Activated CD4-positive, alpha-beta memory T cell treated with anti-CD3 and anti-CD28 coated beads, Interleukin-2, amount 10 ng/mL, durations not matched to agents 7 days and 5 days (primary cell): ENCODE data around the gene PKM. TPM values are rescaled to one million over a fixed set of nuclear protein-coding genes. Genes with fewer than 3 reads are reported as not detected.

Source experiments
- CTCF ChIA-PET: fragments of 350-600 bp; sonication (Branson Sonifier 250); formaldehyde crosslinking; loops from one replicate; lab custom pipeline; 2021; ENCODE audit warnings: antibody characterized with exemption, inconsistent platforms; lab: Charles Lee
- POLR2A ChIA-PET: fragments of 350-600 bp; sonication (Branson Sonifier 250); formaldehyde crosslinking; loops from one replicate; lab custom pipeline; 2021; ENCODE audit warnings: antibody characterized with exemption; lab: Charles Lee
- DNase-seq: peaks from one replicate; pipeline ENCODE4 v3.0.0-alpha.2; 2020
- H3K27ac Mint-ChIP-seq: one replicate; pipeline ENCODE4 v1.8.0; 2021; ENCODE audit warnings: mild to moderate bottlenecking, mixed read lengths
- H3K27me3 Mint-ChIP-seq: one replicate; pipeline ENCODE4 v1.8.0; 2021; ENCODE audit warnings: mixed read lengths
- H3K36me3 Mint-ChIP-seq: one replicate; pipeline ENCODE4 v1.8.0; 2021; ENCODE audit warnings: low read depth, mixed read lengths
- H3K4me1 Mint-ChIP-seq: one replicate; pipeline ENCODE4 v1.8.0; 2021; ENCODE audit warnings: mixed read lengths
- H3K4me3 Mint-ChIP-seq: one replicate; pipeline ENCODE4 v1.8.0; 2021; ENCODE audit warnings: mild to moderate bottlenecking, mixed read lengths
- H3K9me3 Mint-ChIP-seq: one replicate; pipeline ENCODE4 v1.8.0; 2021; ENCODE audit warnings: mixed read lengths
- total RNA-seq, 2 experiments: library from RNA; stranded (reverse); gene quantifications; one replicate each; pipeline ENCODE4 v1.2.3, GENCODE V29; 2021

PKM gene
- total RNA-seq, 2 experiments from 2014 or later, result 1,064 to 1,081 TPM

DNA sequence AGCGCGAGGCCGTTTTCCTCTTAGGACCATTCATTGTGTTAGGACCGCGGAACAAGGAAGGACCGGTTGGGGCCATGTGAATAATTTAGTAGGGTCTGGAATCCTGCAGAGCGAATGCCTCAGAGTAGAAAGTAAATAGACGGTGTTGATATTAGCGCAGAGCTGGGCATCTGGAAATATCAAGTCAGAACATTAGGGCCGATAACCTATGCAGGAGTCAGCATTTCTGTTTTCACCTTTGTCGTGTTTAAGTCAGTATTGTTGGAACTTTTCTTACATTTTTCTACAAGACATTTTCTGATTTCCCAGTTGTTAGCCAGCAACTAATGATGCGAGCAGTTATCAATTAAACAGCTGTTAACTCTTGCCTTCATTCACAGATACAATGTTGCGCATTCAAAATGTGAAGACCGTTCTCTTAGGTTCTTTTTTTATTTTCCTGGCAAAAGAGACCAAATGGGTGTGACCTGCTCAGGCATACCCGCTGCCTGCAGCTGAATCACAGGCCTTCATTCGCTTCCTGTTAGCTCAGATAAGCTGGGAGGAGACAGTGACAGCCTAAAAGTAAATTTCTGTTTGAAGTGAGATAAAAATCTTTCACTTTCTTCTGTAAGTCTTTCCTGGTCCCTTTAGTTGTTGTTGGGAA lies 966 bp upstream of the PKM start:
- H3K36me3 Mint-ChIP-seq, result peaks cover 27% of the 10 kb centered on the region
- no peaks in the 10 kb centered on the region for H3K9me3 Mint-ChIP-seq

DNA sequence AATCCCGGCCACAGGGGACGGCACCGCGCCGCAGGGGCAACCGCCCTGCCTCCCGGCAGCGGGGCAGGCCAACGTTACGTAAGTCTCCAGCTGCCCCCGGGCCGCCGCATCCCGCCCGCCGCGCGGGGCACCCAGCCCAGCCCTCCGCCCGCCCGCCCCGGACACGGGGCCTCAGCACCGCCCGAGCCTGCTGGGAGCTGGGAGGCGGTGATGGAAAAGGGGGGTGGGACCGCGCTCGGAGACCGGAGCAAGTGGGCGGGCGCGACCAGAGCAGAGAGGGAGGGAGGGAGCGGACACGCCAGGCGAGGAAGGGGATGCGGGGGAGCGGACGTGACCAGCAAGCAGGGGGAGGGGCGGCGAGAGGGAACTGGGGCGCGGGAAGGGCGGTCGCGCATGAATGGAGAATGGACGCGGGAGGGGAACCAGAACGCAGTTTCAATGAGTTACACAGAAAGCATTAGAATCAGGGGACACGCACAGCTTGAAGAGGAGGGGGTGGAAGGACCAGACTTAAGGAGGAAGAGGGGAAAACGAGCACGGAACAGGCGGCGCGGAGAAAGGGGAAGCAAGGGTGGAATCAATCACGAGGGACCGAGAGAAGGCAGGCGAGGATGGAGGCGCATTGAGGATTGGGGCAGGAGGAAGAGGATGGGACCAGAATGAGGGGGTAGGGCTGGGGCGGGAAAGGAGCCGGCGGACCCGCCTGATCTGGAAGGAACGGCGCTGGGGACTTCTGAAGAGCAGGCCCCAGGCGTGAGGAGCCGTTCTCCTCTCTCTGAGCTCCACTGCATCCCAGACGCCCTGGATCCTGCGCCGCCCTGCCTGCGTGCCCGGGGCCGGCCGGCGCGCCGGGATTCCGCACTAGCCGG lies 559 bp downstream of the PKM start:
- CTCF ChIA-PET, result interaction anchor here (1.6 kb wide), 1 partner anchor 43 kb away, joined by 3 read pairs; no protein-coding TSS in a partner anchor
- H3K27ac Mint-ChIP-seq, result peak overlapping the region; percentile 99
- H3K4me3 Mint-ChIP-seq, result peak overlapping the region; percentile 100
- no peaks in the 10 kb centered on the region for H3K9me3 Mint-ChIP-seq
- H3K4me1 Mint-ChIP-seq, result peaks cover 51% of the 10 kb centered on the region
- POLR2A ChIA-PET, result interaction anchor here (0.6 to 6.7 kb wide), 17 partner anchors 10 to 935 kb away, joined by 3 to 109 read pairs (median 4); partner anchors contain the start of genes ARIH1, BBS4, GRAMD2A and HEXA
- no peaks in the 10 kb centered on the region for H3K27me3 Mint-ChIP-seq
- peak; percentile 79 for DNase-seq
- peaks cover 39% of the 10 kb centered on the region for H3K36me3 Mint-ChIP-seq

More for the DNA sequence above, 966 bp upstream of the PKM start:
- CTCF ChIA-PET, result interaction anchor here (1.0 to 1.4 kb wide), 4 partner anchors 12 to 242 kb away, joined by 3 to 6 read pairs (median 5); no protein-coding TSS in a partner anchor
- H3K4me3 Mint-ChIP-seq, result peak overlapping the region; percentile 100
- POLR2A ChIA-PET, result interaction anchor here (0.7 to 4.4 kb wide), 19 partner anchors 8 to 454 kb away, joined by 3 to 38 read pairs (median 3); partner anchors contain the start of genes ARIH1, BBS4, GRAMD2A and HIGD2B
- peak; percentile 62 for DNase-seq
- H3K27me3 Mint-ChIP-seq, result no peaks in the 10 kb centered on the region
- peaks cover 46% of the 10 kb centered on the region for H3K4me1 Mint-ChIP-seq
- peak overlapping the region; percentile 99 for H3K27ac Mint-ChIP-seq

DNA sequence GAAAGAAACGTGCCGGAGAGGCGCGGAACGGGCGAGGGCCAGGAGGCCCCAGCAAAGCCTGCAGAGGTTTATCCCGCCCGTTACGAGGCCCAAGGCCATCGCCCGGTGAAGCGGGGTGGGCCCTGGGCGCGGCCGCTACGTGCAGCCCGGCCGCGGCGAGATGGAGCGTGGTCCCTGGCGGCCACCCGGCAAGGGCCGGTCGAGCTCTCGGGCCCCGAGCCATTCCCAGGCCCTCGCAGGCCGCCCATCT lies 1.1 kb downstream of the PKM start:
- POLR2A ChIA-PET, result interaction anchor here (0.6 to 6.7 kb wide), 12 partner anchors 10 to 934 kb away, joined by 3 to 109 read pairs (median 7); partner anchors contain the start of genes ARIH1, GRAMD2A, HEXA and PARP6
- no peak for DNase-seq
- Mint-ChIP-seq H3K36me3 (peaks cover 42% of the 10 kb centered on the region), H3K4me3 (peak overlapping the region; percentile 100), H3K27ac (peak overlapping the region; percentile 97), H3K9me3 (no peaks in the 10 kb centered on the region), H3K27me3 (no peaks in the 10 kb centered on the region), H3K4me1 (peaks cover 54% of the 10 kb centered on the region)
- CTCF ChIA-PET, result interaction anchor here (1.6 to 3.9 kb wide), 2 partner anchors 31 to 44 kb away, joined by 3 to 28 read pairs; partner anchors contain the start of gene GRAMD2A

DNA sequence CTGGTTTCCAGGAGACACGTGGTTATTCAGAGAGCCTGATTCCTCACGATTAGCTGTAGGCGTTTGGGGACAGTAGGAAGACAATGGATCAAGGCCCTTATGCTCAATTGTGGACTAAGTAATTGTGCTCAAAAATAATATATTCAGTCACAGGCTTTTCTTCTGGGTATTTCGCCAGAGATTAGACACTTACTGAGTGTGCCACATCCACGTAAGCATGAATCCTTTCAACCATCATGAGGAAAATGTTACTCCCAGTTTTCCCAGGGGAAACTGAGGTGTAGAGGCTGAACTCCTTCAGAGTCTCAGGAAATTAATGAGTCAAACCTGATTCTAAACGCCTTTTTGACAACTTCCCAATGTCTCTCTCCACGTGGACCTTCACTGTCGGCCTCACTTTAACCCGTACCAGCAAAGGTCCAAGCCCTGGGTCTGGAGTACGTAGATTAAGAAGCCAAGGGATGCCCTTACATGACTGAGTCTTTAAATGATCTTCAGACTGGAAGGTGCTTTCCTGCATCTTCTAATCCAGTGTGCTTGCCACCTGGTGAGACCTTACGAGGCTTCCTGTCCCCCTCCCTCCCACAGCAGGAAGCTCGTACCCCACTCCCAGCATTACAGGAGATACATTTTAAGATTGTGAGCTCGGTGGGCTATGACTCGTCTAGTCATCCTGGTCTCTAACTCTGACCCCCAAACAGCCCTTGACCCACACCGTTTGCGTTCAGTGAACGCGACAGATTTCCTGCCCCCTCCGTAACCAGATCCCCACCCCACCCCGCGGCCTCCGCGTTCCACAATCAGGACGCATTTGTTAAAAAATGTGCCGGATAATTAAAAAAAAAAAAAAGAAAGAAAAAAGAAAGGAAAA lies 1.7 kb downstream of the PKM start:
- POLR2A ChIA-PET, result interaction anchor here (0.6 to 6.7 kb wide), 10 partner anchors 9 to 934 kb away, joined by 3 to 109 read pairs (median 10); partner anchors contain the start of genes ARIH1, GRAMD2A, HEXA and PARP6
- H3K36me3 Mint-ChIP-seq, result peaks cover 44% of the 10 kb centered on the region
- CTCF ChIA-PET, result interaction anchor here (1.2 to 3.9 kb wide), 3 partner anchors 8 to 44 kb away, joined by 3 to 28 read pairs (median 5); partner anchors contain the start of gene GRAMD2A

GRCh38 chr15:72227720-72228119 lies 3.3 kb downstream of the PKM start:
- CTCF ChIA-PET, result interaction anchor here (0.6 to 3.9 kb wide), 15 partner anchors 10 to 1731 kb away, joined by 3 to 30 read pairs (median 5); partner anchors contain the start of genes ARIH1 and GRAMD2A
- Mint-ChIP-seq H3K9me3 (no peaks in the 10 kb centered on the region), H3K36me3 (peaks cover 60% of the 10 kb centered on the region), H3K27me3 (no peaks in the 10 kb centered on the region), H3K27ac (peak overlapping the region; percentile 97), H3K4me1 (peaks cover 66% of the 10 kb centered on the region), H3K4me3 (peak overlapping the region; percentile 100)
- no peak for DNase-seq
- POLR2A ChIA-PET, result interaction anchor here (0.8 to 6.7 kb wide), 11 partner anchors 11 to 248 kb away, joined by 4 to 109 read pairs (median 19); partner anchors contain the start of genes ARIH1, GRAMD2A, HEXA and PARP6

More for the DNA sequence above, 1.7 kb downstream of the PKM start:
- Mint-ChIP-seq H3K27me3 (no peaks in the 10 kb centered on the region), H3K9me3 (no peaks in the 10 kb centered on the region), H3K4me3 (peak overlapping the region; percentile 100), H3K4me1 (peaks cover 57% of the 10 kb centered on the region), H3K27ac (peak overlapping the region; percentile 97)
- peak; percentile 38 for DNase-seq

- ChIA-PET POLR2A (interaction anchor here (0.7 to 6.7 kb wide), 16 partner anchors 10 to 248 kb away, joined by 3 to 109 read pairs (median 14); partner anchors contain the start of genes ARIH1, GRAMD2A, HEXA and PARP6), CTCF (interaction anchor here (0.7 to 3.9 kb wide), 25 partner anchors 10 to 1732 kb away, joined by 3 to 30 read pairs (median 5); partner anchors contain the start of genes ARIH1, BBS4, GRAMD2A and HEXA)
- H3K36me3 Mint-ChIP-seq, result peaks cover 65% of the 10 kb centered on the region
- DNase-seq, result peak; percentile 59
- no peaks in the 10 kb centered on the region for H3K27me3 Mint-ChIP-seq
- no peaks in the 10 kb centered on the region for H3K9me3 Mint-ChIP-seq
- peaks cover 66% of the 10 kb centered on the region for H3K4me1 Mint-ChIP-seq
- peak overlapping the region; percentile 97 for H3K27ac Mint-ChIP-seq
- H3K4me3 Mint-ChIP-seq, result peak overlapping the region; percentile 100
Observed at GRCh38 chr15:72227192-72227586, 3.8 kb downstream of the PKM start.

DNA sequence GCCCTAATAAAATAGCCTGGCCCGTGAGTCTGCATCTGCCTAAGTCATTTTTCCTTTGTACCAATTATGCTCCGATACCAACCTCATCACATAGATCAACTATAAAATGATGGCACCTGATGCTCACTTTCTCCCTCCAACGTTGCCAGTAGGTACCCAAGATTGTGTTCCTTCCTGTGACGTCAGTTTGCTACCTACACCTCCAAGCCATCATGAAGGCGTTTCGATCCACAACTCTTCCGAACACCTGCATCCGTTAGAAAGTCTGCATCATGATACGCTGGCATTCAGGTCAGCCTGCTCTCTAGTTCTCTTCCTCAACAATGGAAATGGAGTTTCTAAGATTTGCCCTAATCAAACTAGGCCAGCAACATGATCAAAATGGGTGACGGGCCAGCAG lies 7.7 kb downstream of the PKM start:
- ChIA-PET POLR2A (interaction anchor here (0.8 kb wide), 1 partner anchor 22 kb away, joined by 4 read pairs; no protein-coding TSS in a partner anchor), CTCF (interaction anchor here (0.7 to 0.9 kb wide), 3 partner anchors 16 to 64 kb away, joined by 3 to 4 read pairs (median 3); no protein-coding TSS in a partner anchor)
- Mint-ChIP-seq H3K36me3 (peaks cover 87% of the 10 kb centered on the region), H3K27me3 (no peaks in the 10 kb centered on the region), H3K9me3 (no peaks in the 10 kb centered on the region), H3K4me3 (no peak overlapping the region), H3K27ac (peak overlapping the region; percentile 5), H3K4me1 (peaks cover 78% of the 10 kb centered on the region)
- no peak for DNase-seq

GRCh38 chr15:72222393-72222792 lies 8.6 kb downstream of the PKM start:
- Mint-ChIP-seq H3K27ac (peak overlapping the region; percentile 47), H3K27me3 (no peaks in the 10 kb centered on the region), H3K9me3 (no peaks in the 10 kb centered on the region), H3K36me3 (peaks cover 89% of the 10 kb centered on the region), H3K4me1 (peaks cover 74% of the 10 kb centered on the region), H3K4me3 (no peak overlapping the region)
- CTCF ChIA-PET, result interaction anchor here (0.7 to 0.8 kb wide), 2 partner anchors 19 to 23 kb away, joined by 3 to 4 read pairs; no protein-coding TSS in a partner anchor
- no peak for DNase-seq
- POLR2A ChIA-PET, result interaction anchor here (0.8 to 1.0 kb wide), 2 partner anchors 21 kb away, joined by 3 to 4 read pairs; no protein-coding TSS in a partner anchor

DNA sequence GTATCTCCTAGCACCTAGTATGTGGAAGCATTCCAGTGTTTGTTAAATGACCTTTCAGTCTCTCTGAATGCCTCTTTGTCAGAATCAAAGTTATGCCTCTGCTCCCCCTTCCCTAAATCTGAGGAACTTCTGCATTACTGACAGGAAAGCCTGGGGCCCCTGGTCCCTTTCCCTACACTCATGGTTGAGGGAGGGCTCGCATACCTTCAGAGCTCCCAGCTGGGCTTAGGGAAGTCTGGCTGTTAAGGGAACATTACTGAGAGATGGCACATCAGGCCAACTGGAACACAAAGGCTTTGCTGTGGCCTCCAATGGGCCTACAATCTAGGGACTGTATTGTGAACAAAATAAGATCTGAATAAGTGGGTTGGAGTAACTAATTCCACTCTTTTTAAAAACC lies 10.3 kb downstream of the PKM start:
- Mint-ChIP-seq H3K4me1 (peaks cover 58% of the 10 kb centered on the region), H3K27me3 (no peaks in the 10 kb centered on the region), H3K27ac (peak overlapping the region; percentile 7), H3K36me3 (peaks cover 83% of the 10 kb centered on the region), H3K9me3 (no peaks in the 10 kb centered on the region), H3K4me3 (no peak overlapping the region)
- ChIA-PET POLR2A (interaction anchor here (0.8 to 1.6 kb wide), 3 partner anchors 9 to 54 kb away, joined by 3 to 6 read pairs (median 4); no protein-coding TSS in a partner anchor), CTCF (interaction anchor here (1.6 kb wide), 1 partner anchor 12 kb away, joined by 5 read pairs; no protein-coding TSS in a partner anchor)
- no peak for DNase-seq

DNA sequence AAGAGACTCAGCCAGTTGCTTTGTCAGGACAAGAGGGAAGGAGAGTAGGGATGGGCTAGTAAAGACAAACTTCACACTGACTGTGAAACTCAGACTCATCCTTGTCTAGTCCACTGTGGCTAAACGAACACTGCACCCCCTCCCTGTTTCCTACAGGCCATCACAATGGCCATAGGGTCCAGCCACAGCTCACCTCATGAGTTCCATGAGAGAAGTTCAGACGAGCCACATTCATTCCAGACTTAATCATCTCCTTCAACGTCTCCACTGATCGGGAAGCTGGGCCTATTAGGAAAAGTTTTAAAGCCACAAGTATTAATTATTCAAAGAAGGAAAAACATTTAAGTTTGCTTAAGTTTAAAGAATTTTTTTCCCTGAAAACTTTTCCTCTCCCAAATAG lies 13.8 kb downstream of the PKM start:
- Mint-ChIP-seq H3K4me3 (no peak overlapping the region), H3K36me3 (peaks cover 76% of the 10 kb centered on the region), H3K9me3 (no peaks in the 10 kb centered on the region), H3K27me3 (no peaks in the 10 kb centered on the region), H3K27ac (no peak overlapping the region), H3K4me1 (peaks cover 28% of the 10 kb centered on the region)
- CTCF ChIA-PET, result interaction anchor here (1.7 to 2.3 kb wide), 2 partner anchors 10 to 17 kb away, joined by 7 to 11 read pairs; no protein-coding TSS in a partner anchor
- DNase-seq, result no peak
- POLR2A ChIA-PET, result interaction anchor here (1.6 to 3.7 kb wide), 2 partner anchors 10 to 20 kb away, joined by 5 to 21 read pairs; no protein-coding TSS in a partner anchor

DNA sequence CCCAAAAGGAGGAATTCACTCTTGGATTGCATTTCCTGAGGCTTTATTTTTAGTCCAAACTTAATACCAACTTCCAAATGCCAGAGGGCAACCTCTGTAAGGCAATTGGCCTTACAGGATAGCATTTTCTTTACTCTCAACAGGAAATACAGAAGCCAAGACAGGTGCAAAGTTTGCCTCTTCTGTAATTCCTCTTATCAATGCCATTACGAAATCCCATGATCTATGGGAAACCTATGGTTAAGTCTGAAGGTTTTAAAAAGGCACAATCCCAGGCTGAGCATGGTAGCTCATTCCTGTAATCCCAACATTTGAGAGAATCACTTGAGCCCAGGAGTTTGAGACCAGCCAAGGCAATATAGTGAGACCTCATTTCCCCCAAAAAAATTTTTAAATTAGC lies 14.9 kb downstream of the PKM start:
- no peak overlapping the region for H3K27ac Mint-ChIP-seq
- DNase-seq, result no peak
- peaks cover 20% of the 10 kb centered on the region for H3K4me1 Mint-ChIP-seq
- H3K27me3 Mint-ChIP-seq, result no peaks in the 10 kb centered on the region
- ChIA-PET POLR2A (interaction anchor here (1.6 to 3.7 kb wide), 2 partner anchors 11 to 21 kb away, joined by 5 to 21 read pairs; no protein-coding TSS in a partner anchor), CTCF (interaction anchor here (1.7 to 2.3 kb wide), 2 partner anchors 11 to 16 kb away, joined by 7 to 11 read pairs; no protein-coding TSS in a partner anchor)
- H3K9me3 Mint-ChIP-seq, result no peaks in the 10 kb centered on the region
- no peak overlapping the region for H3K4me3 Mint-ChIP-seq
- peaks cover 76% of the 10 kb centered on the region for H3K36me3 Mint-ChIP-seq
